HCT116 (cell line): ENCODE results near the gene SORCS2.

Experiments
- EGR1 ChIP-seq: IDR thresholded peaks from 2 replicates; pipeline ENCODE4 v1.6.1; 2012; ENCODE audit warnings: low read depth
- POLR2A ChIP-seq: IDR thresholded peaks from 2 replicates; pipeline ENCODE4 v1.7.0; 2011; ENCODE audit warnings: borderline replicate concordance; ENCODE audit not compliant: insufficient read depth, insufficient read length; ENCODE audit errors: extremely low read depth
- TF ChIP-seq, protein P1 (sequence below), 3 experiments: fragments of 200-600 bp in 1 of 3; sonication (generic) in 1 of 3; IDR thresholded peaks in 2 of 3; conservative IDR thresholded peaks in 1 of 3; 2 replicates each; pipeline ENCODE4 v1.5.1; 2012 to 2017; ENCODE audit warnings: low read depth in 2 of 3, low read length in 2 of 3, antibody characterized with exemption in 1 of 3, borderline replicate concordance in 1 of 3, control low read depth in 1 of 3, mild to moderate bottlenecking in 1 of 3, mixed read lengths in 1 of 3, mixed run types in 1 of 3, moderate library complexity in 1 of 3; ENCODE audit not compliant: insufficient read depth in 1 of 3
- TF ChIP-seq, protein P2 (sequence below): IDR thresholded peaks from 2 replicates; pipeline ENCODE4 v1.6.1; 2012; ENCODE audit warnings: low read depth

DNA sequence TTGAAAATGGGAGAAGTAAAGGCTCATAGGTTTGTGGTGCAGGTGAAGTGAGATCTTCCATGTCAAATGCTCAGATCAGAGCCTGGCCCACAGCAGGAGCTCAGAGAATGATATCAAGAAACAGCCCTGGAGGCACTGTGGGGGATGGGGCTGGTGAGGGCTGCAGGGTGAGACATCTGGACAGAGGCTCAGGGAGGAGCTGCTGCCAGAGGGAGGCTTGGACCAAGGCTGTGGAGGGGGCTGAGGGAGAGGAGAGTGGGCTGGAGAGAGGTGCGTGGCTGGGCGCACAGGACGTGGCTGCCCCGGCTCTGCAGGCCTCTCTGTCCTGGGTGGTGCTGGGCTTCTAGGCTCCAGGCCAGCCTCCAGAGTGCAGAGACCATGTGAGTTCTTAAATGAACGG is 5.6 kb downstream of the SORCS2 start:
- TF ChIP-seq, protein P1, sequence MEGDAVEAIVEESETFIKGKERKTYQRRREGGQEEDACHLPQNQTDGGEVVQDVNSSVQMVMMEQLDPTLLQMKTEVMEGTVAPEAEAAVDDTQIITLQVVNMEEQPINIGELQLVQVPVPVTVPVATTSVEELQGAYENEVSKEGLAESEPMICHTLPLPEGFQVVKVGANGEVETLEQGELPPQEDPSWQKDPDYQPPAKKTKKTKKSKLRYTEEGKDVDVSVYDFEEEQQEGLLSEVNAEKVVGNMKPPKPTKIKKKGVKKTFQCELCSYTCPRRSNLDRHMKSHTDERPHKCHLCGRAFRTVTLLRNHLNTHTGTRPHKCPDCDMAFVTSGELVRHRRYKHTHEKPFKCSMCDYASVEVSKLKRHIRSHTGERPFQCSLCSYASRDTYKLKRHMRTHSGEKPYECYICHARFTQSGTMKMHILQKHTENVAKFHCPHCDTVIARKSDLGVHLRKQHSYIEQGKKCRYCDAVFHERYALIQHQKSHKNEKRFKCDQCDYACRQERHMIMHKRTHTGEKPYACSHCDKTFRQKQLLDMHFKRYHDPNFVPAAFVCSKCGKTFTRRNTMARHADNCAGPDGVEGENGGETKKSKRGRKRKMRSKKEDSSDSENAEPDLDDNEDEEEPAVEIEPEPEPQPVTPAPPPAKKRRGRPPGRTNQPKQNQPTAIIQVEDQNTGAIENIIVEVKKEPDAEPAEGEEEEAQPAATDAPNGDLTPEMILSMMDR (IDR thresholded peaks at IDR 0.05 in 2 of 3, conservative IDR thresholded peaks at IDR 0.05 in 1 of 3; ENCODE audit: borderline replicate concordance in 1 of 3, insufficient read depth in 1 of 3, low read depth in 2 of 3, low read length in 2 of 3), result no peak
- TF ChIP-seq POLR2A (no peak), EGR1 (no peak)
- TF ChIP-seq, protein P2, sequence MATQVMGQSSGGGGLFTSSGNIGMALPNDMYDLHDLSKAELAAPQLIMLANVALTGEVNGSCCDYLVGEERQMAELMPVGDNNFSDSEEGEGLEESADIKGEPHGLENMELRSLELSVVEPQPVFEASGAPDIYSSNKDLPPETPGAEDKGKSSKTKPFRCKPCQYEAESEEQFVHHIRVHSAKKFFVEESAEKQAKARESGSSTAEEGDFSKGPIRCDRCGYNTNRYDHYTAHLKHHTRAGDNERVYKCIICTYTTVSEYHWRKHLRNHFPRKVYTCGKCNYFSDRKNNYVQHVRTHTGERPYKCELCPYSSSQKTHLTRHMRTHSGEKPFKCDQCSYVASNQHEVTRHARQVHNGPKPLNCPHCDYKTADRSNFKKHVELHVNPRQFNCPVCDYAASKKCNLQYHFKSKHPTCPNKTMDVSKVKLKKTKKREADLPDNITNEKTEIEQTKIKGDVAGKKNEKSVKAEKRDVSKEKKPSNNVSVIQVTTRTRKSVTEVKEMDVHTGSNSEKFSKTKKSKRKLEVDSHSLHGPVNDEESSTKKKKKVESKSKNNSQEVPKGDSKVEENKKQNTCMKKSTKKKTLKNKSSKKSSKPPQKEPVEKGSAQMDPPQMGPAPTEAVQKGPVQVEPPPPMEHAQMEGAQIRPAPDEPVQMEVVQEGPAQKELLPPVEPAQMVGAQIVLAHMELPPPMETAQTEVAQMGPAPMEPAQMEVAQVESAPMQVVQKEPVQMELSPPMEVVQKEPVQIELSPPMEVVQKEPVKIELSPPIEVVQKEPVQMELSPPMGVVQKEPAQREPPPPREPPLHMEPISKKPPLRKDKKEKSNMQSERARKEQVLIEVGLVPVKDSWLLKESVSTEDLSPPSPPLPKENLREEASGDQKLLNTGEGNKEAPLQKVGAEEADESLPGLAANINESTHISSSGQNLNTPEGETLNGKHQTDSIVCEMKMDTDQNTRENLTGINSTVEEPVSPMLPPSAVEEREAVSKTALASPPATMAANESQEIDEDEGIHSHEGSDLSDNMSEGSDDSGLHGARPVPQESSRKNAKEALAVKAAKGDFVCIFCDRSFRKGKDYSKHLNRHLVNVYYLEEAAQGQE, result no peak
